ENCODE measurements around the gene LCN2. TPM values are rescaled to one million over a fixed set of nuclear protein-coding genes. Genes with fewer than 3 reads are reported as not detected.
"Not testable (repeated sequence)": the region's sequence is repeated elsewhere in the genome, so short reads cannot be mapped to it uniquely, and the experiment has no call there.

The LCN2 gene
- total RNA-seq, 1 donor from 2014 or later, result not detected

DNA sequence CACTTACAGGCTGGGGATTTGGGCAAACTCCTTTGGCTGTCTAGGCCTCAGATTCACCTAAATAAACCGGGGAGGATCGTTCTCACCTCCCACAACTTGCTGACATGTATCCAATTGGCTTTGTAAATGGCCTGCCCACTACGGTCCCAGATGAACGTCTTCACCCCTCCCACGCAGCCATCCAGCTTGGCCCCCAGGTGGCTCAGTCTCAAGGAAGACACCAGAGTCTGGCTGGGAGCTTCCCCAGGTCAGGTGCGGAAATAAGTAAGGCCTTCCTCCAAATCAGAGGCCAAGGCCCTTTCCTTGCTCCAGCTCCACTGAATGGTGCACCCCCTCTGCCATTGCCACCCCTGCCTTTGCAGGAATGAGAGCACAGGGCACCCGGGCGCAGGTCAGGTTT lies 30.7 kb downstream of the LCN2 start:
- no peak overlapping the region for H3K4me2 ChIP-seq
- H3K27me3 Mint-ChIP-seq (ENCODE audit: insufficient read depth, low read depth), result peaks cover 3% of the 10 kb centered on the region
- no peak overlapping the region for H3K27ac ChIP-seq
- H3K4me1 ChIP-seq, result no peaks in the 10 kb centered on the region
- no peaks in the 10 kb centered on the region for H4K20me1 ChIP-seq (ENCODE audit: low read depth)
- H3K9me3 ChIP-seq (ENCODE audit: low read depth), result no peaks in the 10 kb centered on the region
- DNase-seq (ENCODE audit: low spot score), result no peak
- H3K4me3 Mint-ChIP-seq, result no peak overlapping the region
- H3K36me3 Mint-ChIP-seq, result peaks cover 51% of the 10 kb centered on the region
- no peaks in the 10 kb centered on the region for H3K4me1 Mint-ChIP-seq
- no peak overlapping the region for H2AFZ ChIP-seq (replicated peaks)
- no peak overlapping the region for H3K9ac ChIP-seq
- peaks cover 6% of the 10 kb centered on the region for H3K36me3 ChIP-seq
- H3K79me2 ChIP-seq (ENCODE audit: low read depth), result no peaks in the 10 kb centered on the region
- H3K4me3 ChIP-seq, result no peak overlapping the region
- peaks cover 8% of the 10 kb centered on the region for H3F3A ChIP-seq (ENCODE audit: low read depth)
- no peak for TF ChIP-seq EZH2phosphoT487 (IDR thresholded peaks at IDR 0.05)
- TF ChIP-seq EZH2 (IDR thresholded peaks at IDR 0.05), result no peak
- TF ChIP-seq, protein P1, sequence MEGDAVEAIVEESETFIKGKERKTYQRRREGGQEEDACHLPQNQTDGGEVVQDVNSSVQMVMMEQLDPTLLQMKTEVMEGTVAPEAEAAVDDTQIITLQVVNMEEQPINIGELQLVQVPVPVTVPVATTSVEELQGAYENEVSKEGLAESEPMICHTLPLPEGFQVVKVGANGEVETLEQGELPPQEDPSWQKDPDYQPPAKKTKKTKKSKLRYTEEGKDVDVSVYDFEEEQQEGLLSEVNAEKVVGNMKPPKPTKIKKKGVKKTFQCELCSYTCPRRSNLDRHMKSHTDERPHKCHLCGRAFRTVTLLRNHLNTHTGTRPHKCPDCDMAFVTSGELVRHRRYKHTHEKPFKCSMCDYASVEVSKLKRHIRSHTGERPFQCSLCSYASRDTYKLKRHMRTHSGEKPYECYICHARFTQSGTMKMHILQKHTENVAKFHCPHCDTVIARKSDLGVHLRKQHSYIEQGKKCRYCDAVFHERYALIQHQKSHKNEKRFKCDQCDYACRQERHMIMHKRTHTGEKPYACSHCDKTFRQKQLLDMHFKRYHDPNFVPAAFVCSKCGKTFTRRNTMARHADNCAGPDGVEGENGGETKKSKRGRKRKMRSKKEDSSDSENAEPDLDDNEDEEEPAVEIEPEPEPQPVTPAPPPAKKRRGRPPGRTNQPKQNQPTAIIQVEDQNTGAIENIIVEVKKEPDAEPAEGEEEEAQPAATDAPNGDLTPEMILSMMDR (IDR thresholded peaks at IDR 0.05), result no peak
- H3K27me3 ChIP-seq, result no peaks in the 10 kb centered on the region
- H3K27ac Mint-ChIP-seq, result no peak overlapping the region
- H3K9me3 Mint-ChIP-seq, result peaks cover 7% of the 10 kb centered on the region

GRCh38 chr9:128180447-128180846 lies 31.2 kb downstream of the LCN2 start:
- Mint-ChIP-seq H3K36me3 (peaks cover 47% of the 10 kb centered on the region), H3K9me3 (peaks cover 7% of the 10 kb centered on the region), H3K4me1 (no peaks in the 10 kb centered on the region), H3K27ac (no peak overlapping the region), H3K27me3 (ENCODE audit: insufficient read depth, low read depth) (peaks cover 3% of the 10 kb centered on the region), H3K4me3 (no peak overlapping the region)
- Histone ChIP-seq H3K4me2 (no peak overlapping the region), H3K27me3 (no peaks in the 10 kb centered on the region), H4K20me1 (ENCODE audit: low read depth) (no peaks in the 10 kb centered on the region), H3K4me1 (no peaks in the 10 kb centered on the region), H3K9me3 (ENCODE audit: low read depth) (no peaks in the 10 kb centered on the region), H3K9ac (no peak overlapping the region), H3K36me3 (peaks cover 6% of the 10 kb centered on the region), H2AFZ (replicated peaks) (no peak overlapping the region), H3K79me2 (ENCODE audit: low read depth) (no peaks in the 10 kb centered on the region), H3K27ac (no peak overlapping the region), H3F3A (ENCODE audit: low read depth) (peaks cover 8% of the 10 kb centered on the region), H3K4me3 (no peak overlapping the region)
- no peak for DNase-seq (ENCODE audit: low spot score)
- TF ChIP-seq EZH2phosphoT487 (IDR thresholded peaks at IDR 0.05), result no peak
- TF ChIP-seq, protein P1 (IDR thresholded peaks at IDR 0.05), result no peak

DNA sequence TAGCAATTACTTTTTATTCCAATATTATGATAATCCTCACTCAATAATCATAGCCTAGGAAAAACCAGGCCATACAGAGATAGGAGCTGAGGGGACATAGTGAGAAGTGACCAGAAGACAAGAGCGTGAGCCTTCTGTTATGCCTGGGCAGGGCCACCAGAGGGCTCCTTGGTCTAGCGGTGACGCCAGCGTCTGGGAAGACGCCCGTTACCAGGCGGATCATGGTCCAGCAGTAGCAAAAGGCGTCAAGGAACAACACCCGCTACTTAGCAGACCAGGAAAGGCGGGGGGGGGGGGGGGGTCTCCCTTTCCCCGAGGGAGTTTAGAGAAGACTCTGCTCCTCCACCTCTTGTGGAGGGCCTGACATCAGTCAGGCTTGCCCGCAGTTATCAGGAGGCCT lies 32.2 kb downstream of the LCN2 start:
- not testable (repeated sequence) for H3K9me3 ChIP-seq (ENCODE audit: low read depth); H3K4me3 ChIP-seq; H3K4me1 Mint-ChIP-seq; H3K27me3 ChIP-seq; H3K27ac ChIP-seq; H4K20me1 ChIP-seq (ENCODE audit: low read depth); H3K4me1 ChIP-seq; H3K79me2 ChIP-seq (ENCODE audit: low read depth); H2AFZ ChIP-seq (replicated peaks); H3K9ac ChIP-seq; H3K36me3 ChIP-seq; H3K9me3 Mint-ChIP-seq; H3K27me3 Mint-ChIP-seq (ENCODE audit: insufficient read depth, low read depth); H3K4me3 Mint-ChIP-seq; H3F3A ChIP-seq (ENCODE audit: low read depth); H3K4me2 ChIP-seq; H3K27ac Mint-ChIP-seq
- TF ChIP-seq, protein P1 (IDR thresholded peaks at IDR 0.05), result peak; percentile 52
- DNase-seq (ENCODE audit: low spot score), result peak; percentile 49
- H3K36me3 Mint-ChIP-seq, result peaks cover 50% of the 10 kb centered on the region

All from neural progenitor cell (in vitro differentiated cells).